ENCODE results near the gene MAML2.

DNA sequence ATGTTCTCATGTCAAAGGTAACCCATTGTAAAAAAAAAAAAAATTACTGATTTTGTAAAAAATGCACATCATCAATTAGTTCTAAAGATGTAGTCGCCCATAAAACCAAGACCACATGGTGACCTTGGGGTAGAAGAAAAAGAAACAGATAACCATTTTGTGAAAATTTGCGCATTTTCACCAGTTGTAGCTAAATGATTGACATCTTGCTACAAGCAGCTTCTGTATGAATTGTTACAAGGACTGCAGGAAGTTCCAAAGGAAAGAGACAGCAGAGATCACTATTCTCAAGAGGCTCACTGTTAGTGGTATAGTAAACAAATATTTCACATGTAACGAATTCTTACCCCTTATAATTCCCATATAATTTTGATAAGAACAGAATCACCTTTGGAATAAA is 48.7 kb downstream of the MAML2 start:
- TF ChIP-seq, protein P1, sequence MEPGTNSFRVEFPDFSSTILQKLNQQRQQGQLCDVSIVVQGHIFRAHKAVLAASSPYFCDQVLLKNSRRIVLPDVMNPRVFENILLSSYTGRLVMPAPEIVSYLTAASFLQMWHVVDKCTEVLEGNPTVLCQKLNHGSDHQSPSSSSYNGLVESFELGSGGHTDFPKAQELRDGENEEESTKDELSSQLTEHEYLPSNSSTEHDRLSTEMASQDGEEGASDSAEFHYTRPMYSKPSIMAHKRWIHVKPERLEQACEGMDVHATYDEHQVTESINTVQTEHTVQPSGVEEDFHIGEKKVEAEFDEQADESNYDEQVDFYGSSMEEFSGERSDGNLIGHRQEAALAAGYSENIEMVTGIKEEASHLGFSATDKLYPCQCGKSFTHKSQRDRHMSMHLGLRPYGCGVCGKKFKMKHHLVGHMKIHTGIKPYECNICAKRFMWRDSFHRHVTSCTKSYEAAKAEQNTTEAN (CRISPR knock-in tag; IDR thresholded peaks at IDR 0.05): no peak
- TF ChIP-seq POLR2G (IDR thresholded peaks at IDR 0.05; ENCODE audit: low read depth, low read length) (no peak), ZNF224 (CRISPR knock-in tag; IDR thresholded peaks at IDR 0.05) (no peak), GATAD2B (IDR thresholded peaks at IDR 0.05; ENCODE audit: borderline replicate concordance) (no peak), RAD21 (CRISPR knock-in tag; conservative IDR thresholded peaks at IDR 0.05 in 1 of 2, IDR thresholded peaks at IDR 0.05 in 1 of 2) (no peak), ZNF174 (CRISPR knock-in tag; IDR thresholded peaks at IDR 0.05) (no peak)
- TF ChIP-seq, protein P2, sequence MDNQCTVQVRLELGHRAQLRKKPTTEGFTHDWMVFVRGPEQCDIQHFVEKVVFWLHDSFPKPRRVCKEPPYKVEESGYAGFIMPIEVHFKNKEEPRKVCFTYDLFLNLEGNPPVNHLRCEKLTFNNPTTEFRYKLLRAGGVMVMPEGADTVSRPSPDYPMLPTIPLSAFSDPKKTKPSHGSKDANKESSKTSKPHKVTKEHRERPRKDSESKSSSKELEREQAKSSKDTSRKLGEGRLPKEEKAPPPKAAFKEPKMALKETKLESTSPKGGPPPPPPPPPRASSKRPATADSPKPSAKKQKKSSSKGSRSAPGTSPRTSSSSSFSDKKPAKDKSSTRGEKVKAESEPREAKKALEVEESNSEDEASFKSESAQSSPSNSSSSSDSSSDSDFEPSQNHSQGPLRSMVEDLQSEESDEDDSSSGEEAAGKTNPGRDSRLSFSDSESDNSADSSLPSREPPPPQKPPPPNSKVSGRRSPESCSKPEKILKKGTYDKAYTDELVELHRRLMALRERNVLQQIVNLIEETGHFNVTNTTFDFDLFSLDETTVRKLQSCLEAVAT (IDR thresholded peaks at IDR 0.05): no peak

Data from K562 (cell line).